GM19240 (cell line): ENCODE data around the gene TRAK1.

ENCODE experiments used
- DNase-seq: peaks from one replicate; pipeline ENCODE4 v3.0.0; 2011; ENCODE audit warnings: low spot score; ENCODE audit not compliant: insufficient read length

Gene TRAK1

DNA sequence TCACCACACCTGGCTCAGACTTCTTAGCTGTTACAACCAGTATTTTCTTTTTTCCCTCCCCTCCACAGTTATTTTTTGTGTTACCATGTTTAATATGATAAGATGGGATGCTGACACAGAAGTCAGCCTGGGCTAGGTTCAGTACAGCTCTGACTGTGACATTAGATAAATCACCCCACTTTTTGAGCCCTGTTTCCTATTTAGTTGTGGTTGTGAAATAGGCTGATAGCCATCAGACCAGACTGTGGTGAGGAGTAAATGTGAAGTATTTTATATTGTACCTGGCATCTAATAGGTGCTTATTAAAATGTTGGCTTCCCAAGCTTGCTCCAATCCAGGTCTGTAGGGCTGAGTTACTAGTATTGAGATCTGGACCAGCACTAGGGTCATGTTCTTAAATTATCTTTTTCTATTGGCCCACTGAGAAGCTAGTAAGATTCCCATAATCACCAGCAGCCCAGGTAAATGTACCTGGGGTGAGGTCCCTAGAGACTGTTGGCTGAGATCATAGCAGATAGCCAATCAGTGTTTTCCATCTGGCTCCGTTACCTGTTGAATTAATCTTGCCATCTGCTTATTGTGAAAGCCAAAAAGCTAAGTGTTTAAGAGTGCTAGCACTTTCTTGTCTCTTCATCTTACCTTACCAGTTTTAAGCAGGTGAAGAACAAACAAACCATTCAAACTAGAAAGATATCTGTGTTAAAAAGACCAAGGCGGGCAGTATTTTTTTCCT lies 113.9 kb downstream of the TRAK1 start:
- no peak for DNase-seq

DNA sequence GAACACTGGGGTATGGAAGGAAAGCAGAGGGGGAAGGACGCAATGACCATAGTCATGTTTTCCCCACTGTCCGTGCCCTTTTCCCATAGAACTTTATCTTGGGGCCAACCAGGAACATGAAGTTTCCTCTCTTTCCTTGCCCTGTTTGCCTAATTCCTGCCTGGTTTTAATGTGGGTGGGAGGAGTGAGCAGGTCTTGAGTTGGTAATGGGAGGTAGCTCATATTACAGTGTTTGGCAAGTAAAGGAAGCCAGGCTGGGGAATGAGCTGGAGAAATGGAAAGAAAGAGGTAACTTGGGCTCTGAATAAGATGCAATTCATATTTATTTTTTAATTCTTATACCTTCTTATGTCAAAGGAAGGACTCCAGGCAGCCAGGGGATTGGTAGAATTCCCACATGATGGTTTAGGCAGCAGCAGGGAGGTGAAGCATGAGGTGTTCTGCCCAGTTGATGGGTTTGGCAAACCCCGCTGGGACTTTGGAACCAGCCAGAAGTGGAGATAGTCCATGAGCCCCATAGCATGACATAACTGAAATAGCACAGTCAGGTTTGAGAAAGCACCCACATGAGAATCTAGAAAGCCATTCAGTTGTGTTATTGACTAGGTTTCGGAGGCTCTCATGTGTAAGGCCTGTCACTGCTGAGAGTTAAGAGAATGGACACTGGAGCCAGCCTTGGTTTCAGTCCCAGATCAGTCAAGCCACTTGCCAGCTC lies 114.8 kb downstream of the TRAK1 start:
- peak; percentile 42 for DNase-seq

DNA sequence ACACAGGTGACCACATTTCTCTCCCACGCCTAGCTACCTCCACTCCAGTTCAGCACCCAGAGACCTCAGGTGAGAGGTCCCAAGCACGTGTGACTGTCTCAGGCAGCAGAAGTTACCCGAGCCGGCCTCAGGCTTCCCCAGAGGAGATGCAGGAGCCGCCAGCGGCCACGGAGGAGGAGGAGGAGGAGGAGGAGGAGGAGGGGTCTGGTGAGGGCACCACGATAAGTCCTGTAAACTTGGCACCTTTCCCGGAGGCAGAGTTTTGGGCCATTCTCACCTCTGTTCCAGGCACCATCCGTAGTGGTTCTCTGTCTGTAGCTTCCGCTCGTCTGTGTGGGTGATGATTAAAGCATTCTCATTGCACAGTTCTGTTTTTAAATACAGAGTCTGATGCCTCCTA lies 118.8 kb downstream of the TRAK1 start:
- DNase-seq: no peak

DNA sequence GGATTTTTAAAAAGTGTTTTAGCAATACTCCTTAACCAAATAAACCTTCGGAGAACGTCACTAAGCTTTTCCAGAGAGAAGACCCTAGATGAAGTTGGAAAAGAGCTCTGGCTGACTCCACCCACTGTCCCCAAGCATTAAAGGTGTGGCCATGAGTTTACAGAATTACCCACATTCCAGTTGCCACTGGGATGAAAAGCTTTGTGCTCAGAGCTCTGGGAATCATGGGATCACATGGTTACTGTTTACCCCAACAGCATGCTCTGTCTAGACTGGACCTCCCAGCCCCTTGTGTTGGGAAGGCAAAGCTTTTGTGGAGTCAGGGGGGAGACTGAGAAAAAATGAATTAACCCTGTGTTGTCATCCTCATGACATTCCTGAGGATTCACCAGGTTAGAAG lies 119.6 kb downstream of the TRAK1 start:
- DNase-seq: no peak

DNA sequence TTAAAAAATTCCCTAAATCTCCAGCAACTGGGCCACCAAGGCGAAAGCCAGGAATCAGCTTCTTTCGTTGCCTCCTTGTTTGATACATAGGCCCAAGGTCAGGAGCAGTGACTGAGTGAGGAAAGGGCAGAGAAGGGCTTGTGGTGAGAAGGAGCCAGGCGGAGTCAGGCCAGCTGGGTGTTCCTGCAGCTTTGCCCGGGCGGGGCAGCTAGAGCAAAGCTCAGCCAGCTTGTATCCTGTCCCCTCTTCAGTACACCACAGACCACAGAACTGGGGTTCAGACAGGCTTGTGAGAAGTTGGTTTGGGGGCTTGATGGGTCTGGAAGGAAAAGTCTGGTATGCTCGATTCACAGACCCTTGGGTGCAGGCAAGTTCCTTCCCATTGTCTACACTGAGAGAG lies 122.3 kb downstream of the TRAK1 start:
- DNase-seq: no peak

DNA sequence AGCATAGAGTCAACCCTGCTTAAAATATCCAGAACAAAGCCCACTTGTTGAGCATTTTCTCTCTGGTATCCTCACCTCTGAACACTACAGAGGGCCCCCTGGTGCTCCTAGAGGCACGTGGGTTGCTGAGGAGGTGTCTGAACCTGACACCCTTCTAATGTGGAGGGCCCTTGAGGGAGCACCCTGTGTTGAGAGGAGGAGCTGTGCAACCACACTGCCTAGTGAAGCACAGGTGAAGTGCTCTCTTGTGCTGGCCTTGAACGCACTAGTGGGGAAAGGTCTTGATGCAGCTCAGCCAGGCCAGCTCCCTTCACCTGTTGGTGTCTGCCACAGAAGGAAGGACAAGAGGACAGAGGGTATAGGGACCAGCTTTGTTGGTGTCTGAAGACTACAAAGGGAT lies 122.9 kb downstream of the TRAK1 start:
- no peak for DNase-seq

DNA sequence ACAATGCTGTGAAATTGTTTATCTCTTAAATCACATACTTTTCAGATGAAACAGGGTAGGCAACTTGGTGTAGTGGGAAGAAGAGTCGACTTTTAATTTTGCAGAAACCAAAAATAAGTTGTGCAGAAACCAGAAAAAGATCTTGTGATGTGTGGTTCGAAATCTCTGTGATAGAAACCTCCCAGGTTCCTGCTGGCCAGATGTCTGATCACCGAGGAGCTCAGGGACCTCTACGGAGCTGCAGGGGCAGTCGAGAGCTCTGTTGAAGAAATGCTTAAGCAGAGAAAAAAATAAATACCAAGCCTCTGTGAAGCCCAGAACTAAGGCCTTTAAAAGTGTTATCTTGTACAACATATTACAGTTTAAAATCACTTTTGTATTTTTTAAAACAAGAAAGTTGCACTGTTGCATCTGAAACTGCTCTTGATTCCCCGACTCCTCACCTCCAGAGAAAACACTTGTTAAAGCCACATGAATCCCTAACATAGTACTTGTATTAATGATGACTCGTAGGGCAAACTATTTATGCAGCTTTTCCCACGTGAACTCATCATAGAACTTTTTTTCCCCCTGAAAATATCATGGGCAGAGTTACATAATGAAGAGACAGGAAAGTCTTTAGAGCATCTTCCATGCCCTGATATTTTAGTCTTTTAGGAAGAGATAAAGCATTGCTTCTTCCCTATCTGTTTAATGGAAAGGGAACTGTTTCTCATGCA lies 123.6 kb downstream of the TRAK1 start:
- DNase-seq: peak; percentile 43

DNA sequence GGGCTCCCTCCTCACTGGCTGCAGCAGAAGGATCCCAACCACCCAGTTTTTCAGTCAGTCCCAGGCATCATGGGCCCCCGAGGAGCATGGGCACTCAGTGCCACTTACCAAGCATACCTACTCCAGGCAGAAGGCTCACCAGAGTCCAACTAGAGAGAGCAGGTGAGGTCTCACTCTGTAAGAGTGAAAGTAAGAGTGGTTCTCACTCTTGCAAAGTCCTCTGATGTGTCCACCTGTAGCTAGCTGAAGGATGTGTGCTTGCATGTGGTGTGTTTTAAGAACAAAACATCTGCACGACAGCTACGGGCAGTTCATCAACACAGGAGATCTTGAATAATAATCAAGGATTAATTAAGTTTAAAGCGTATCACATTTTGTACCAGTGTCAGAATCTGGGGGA lies 125.1 kb downstream of the TRAK1 start:
- no peak for DNase-seq

DNA sequence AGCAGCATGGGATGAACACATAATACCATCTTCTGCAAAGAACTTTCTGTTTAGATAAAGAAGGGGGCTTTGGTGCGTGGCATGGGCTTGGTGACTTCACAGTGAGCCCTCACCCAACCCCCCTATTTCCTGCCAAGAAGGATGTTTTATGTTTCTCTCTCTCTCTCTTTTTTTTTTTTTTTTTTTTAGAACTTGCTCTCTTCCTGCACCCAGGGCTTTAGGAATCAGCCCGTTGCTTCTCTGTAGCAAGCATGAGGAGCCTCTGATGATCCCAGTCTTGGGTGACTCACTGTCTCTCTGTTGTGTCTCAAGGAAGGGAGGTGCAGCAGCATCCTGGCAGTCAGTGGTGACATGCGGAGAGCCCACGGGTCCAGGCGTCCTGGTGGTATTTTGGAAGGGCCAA lies 125.8 kb downstream of the TRAK1 start:
- no peak for DNase-seq

DNA sequence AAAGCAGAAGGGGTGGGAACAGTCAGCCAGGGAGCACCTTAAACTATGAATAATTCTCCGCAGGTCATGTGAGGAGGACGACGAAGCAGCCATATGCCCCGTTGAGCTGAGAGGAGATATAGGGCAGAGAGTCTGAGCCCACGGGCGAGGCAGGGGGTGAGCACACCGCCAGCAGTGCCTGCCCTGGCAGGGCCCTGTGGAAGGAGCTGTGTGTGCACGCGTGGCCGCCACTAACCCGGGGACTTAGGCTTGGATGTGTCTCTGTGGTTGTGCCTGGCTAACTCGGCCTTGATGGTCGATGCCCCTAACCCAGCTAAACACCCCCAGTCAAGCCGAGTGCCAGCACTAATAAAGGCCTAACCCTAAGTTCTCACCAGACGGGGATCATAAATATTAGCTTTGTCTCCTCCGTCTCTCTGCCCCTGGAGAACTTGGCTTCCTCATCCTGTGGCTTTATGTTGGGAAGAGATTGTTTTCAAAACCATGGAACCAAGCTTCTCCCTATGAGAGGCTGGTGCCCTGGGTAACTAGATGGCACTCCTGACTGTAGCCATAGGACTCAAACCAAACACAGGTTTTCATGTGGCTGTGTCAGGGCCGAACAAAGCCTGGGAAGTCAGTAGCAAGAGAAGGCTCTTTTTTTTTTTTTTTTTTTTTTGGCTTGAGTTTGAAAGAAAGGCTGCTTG lies 129.4 kb downstream of the TRAK1 start:
- no peak for DNase-seq

DNA sequence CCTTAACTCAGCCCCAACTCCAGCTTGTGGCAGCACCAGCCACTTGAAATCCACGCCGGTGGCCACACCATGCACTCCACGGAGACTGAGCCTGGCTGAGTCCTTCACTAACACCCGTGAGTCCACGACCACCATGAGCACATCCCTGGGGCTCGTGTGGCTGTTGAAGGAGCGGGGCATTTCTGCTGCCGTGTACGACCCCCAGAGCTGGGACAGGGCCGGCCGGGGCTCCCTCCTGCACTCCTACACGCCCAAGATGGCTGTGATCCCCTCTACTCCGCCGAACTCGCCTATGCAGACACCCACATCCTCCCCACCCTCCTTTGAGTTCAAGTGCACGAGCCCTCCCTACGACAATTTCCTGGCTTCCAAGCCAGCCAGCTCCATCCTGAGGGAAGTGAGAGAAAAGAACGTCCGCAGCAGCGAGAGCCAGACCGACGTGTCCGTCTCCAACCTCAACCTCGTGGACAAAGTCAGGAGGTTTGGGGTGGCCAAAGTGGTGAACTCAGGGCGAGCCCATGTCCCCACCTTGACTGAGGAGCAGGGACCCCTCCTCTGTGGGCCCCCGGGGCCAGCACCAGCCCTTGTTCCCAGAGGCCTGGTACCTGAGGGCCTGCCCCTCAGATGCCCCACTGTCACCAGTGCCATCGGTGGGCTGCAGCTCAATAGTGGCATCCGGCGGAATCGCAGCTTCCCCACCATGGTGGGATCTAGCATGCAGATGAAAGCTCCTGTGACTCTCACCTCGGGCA lies 132.0 kb downstream of the TRAK1 start:
- DNase-seq: no peak

DNA sequence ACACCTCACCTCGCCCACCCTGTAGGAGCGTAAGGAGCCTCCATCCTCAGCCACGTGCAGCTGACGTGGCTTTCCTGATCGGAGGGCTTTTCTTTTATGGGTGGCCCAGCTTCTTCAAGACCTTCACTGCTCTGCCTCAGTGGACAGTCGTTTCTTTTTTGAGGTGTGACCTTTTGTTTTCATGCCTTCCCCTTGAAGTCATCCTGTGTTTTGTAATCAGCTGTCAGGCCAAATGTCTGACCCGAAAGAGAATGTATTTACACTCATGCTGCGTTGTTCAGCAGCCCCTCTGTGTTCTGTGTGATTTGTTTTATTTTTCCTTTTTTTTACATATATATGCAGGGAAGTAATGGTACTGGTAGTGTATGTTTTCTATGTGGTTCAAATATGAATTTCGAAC lies 133.0 kb downstream of the TRAK1 start:
- DNase-seq: no peak

DNA sequence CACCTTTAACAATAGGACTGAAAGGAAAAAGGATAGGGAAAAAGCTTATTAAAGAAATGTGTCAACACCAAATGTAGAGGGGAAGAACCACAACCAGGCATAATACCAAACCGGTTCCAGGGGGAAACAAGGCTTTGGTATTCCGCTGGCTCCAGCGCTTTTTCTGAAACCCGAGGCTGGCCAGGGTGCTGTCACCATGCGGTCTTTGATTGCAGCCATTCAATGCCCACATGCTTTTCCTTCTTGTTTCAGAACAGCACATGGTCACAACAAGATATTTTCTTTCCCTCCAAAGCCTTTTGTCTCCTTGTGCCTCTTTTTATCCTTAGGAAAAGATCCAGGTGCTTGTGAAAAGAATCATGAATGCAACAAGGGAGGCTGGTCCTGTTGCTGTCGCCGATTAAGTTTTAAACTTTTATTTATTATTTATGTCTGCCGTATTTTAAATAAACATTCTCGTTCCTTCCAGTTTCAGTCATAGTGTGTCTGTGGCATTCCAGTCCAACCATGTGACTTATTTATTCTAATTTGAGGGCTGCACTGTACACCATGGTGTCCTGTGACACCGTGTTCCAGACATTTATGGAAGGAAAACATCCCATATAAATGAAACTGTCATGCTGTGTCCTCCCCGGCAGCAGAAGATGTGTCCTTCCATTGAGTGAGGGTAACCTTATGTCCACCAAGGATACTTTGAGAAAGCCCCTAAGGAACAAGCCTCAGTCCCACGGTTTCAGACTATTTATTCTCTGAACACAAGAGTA lies 133.7 kb downstream of the TRAK1 start:
- DNase-seq: no peak

DNA sequence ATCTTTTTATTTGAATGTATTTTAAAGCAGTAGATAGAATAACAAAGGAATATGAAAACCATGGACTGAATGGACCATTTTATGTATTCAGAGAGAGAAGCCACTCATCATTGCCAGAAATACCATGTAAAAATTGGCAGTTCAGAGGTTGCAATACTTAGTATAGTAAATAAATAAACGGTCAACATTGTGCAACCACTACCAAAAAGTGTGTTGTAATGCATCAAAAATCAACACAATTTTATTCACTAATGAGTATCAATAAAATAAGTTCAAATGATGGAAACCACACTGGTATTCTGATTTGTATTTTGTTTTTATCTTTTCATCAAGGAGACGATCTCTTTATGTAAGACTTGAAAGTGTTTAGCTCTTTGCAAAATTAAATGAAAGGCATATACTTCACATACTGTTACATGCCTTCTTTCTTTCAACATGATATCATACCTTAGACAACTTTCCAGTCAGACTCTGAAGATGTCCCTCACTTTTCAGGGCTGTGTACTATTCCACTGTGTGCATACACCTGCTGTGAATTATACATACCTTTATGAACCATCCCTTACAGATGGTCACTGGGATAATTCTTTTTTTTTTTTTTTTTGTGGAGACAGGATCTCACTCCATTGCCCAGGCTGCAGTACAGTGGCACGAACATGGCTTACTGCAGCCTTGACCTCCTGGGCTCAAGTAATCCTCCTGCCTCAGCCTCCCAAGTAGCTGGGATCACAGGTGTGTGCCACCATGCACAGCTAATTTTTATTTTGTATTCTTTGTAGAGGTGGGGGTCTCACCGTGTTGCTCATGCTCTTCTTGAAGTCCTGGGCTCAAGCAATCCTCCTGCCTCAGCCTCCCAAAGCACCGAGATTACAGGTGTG lies 134.6 kb downstream of the TRAK1 start:
- DNase-seq: no peak

DNA sequence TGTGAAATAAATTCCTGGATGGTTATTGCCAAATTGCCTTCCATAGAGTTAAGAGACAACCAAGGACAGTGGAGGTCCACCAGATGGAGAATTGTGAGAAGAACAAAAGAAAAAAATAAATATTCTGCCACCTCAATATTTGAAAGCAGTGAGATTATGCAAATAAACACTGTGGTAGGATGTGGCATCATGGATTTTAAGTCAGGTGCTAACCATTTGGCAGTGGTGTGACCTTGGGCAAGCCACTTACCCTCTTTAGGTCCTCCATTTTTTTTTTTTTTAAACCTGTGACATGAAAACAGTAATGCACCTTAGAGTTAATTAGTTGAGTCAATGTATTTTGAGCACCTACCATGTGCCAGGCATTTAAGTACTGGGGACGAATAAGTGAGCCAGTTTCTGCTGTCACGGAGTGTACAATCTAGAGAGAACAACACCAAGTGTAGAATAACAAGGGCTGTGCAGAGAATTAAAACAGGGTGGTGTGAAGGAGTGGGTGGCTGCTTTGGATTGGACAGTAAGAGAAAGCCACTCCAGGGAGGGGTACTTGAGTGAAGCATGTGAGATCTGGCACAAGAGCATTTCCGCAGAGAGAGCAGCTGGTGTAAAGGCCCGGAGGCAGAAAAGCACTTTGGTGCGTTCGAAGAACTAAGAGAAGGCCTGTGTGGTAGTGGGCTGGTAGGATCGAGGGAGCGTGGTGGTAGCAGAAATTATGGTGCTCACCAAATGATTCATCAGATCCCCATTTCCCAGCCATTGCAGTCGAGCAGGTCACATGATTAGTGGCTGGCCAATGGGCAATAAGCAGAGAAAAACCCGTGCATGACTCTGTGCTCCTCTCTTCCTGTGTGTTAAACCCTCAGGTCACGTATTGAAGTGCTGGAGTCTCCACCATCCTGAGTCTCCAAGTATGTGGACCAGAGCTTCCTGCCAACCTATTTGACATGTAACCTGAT lies 135.6 kb downstream of the TRAK1 start:
- no peak for DNase-seq

DNA sequence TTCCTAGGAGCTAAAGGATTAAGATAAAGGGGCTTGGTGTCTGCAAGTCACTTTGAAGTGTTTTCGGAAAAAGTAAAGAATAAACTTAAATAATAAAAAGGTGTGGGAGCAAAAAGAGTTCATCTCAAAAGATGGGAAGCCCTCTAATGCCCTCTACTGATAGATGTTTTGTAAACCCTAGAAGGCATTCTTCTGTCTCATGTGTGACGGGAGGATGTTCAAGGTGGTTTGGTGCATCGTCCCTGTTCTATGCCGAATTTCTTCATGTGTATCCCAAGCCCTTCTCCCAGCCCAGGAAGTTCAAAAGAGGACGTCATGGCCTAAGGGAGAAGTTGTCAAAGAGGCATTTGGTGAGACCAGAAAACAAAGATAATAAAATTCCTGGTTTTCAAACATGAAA lies 137.6 kb downstream of the TRAK1 start:
- no peak for DNase-seq

DNA sequence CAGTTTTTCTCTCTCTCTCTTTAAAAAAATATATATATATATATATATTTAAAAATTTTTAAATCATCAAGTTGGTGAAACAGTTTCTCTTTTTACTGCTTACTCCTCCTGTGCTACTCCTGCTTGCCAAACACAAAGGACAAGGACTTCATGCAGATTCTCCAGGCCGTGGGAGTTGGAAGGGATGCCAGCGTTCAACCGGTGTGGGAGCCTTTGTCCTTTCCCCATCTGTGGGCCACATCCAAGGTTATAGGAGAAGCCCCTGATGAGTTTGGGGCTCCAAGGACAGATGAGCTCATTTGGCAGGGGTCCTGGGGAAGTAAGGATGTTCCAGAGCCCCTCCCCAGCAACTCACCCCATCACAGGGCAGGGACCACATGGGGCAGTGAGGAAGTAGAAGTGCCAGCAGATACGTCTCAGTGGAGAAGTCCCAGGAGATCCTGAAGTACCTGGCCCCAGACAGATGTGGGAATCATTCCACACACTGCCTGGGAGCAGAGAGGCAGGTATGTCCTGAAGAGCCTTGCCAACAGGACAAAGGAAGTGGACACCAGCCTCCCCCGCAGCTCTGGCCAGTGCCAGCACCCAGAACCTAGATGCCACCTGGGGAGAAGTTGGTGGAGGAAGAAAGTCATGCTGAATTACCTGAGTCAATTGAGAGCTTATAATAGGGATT lies 138.2 kb downstream of the TRAK1 start:
- no peak for DNase-seq
